ENCODE measurements around the gene MON2. TPM values are rescaled to one million over a fixed set of nuclear protein-coding genes. Genes with fewer than 3 reads are reported as not detected.

The MON2 gene
- total and polyA plus RNA-seq, 10 of the 15 experiments (the other 5 are each of a cell fraction or from before 2014, with no cell fraction given): 5.4 to 34.3 (median 23.4) TPM

DNA sequence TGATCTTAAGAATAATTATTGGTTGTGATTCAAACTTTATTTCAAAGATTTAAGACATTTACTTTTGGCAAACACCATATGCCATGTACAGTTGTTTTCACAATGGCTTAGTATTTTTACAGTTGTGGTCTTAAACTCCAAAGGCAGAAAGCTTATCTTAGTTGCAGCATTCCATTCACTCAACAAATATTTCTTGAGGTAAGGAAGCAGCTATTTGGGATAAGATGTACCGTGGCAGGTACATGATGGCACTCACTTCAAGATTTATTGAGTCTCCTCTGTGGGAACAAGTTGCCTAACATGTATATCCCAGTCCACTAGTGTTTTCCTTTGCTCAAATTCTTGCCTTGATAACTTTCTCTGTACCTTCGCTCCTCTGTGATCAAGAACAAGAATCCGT is 8.0 kb upstream of the MON2 start (continued):
- TF ChIP-seq, protein P1, sequence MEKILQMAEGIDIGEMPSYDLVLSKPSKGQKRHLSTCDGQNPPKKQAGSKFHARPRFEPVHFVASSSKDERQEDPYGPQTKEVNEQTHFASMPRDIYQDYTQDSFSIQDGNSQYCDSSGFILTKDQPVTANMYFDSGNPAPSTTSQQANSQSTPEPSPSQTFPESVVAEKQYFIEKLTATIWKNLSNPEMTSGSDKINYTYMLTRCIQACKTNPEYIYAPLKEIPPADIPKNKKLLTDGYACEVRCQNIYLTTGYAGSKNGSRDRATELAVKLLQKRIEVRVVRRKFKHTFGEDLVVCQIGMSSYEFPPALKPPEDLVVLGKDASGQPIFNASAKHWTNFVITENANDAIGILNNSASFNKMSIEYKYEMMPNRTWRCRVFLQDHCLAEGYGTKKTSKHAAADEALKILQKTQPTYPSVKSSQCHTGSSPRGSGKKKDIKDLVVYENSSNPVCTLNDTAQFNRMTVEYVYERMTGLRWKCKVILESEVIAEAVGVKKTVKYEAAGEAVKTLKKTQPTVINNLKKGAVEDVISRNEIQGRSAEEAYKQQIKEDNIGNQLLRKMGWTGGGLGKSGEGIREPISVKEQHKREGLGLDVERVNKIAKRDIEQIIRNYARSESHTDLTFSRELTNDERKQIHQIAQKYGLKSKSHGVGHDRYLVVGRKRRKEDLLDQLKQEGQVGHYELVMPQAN (conservative IDR thresholded peaks at IDR 0.05): no peak
- no peak for TF ChIP-seq HCFC1 (IDR thresholded peaks at IDR 0.05; ENCODE audit: low read length)

DNA sequence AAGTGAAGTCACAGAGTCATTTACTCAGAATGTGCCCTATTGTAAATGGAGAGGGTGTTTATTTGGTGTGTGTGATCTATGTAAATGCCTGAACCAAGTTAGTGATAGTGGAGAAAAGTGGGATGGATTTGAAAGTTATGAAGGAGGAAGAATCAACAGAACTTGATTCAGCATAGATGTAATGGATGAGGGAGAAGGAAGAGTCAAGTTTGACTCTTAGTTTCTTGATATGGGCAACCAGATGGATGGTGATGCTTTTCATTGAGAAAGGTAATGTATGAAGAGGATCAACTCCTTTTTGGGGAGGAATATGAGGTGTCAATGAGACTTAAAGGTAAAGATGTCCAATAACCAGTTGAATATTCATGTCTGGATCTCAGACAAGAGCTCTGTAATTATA is 6.7 kb upstream of the MON2 start:
- intact Hi-C loops (cut with micrococcal nuclease; ENCODE audit: unreplicated experiment): no loop called here
- FAIRE-seq (no peak), DNase-seq (ENCODE audit: low read depth, low spot score) (no peak), ATAC-seq (no peak)
- SMC1A ChIA-PET (ENCODE audit: uncharacterized antibody, unreplicated experiment): interaction anchor here (0.6 kb wide), 1 partner anchor 354 kb away, joined by 4 read pairs; no protein-coding TSS in a partner anchor
- no peaks in the 10 kb centered on the region for H3K79me2 ChIP-seq (ENCODE audit: control insufficient read depth, insufficient read depth, low read length)
- H4K20me1 ChIP-seq (ENCODE audit: control insufficient read depth, insufficient read depth): no peaks in the 10 kb centered on the region
- no TSS peak for BruUV-seq (replicated peaks)
- no peak overlapping the region for H3K27ac ChIP-seq (ENCODE audit: control insufficient read depth, insufficient read depth)
- TF ChIP-seq FOXK2 (IDR thresholded peaks at IDR 0.05) (no peak), KAT2A (conservative IDR thresholded peaks at IDR 0.05; ENCODE audit: control insufficient read depth, low read depth, low read length) (no peak), IRF4 (IDR thresholded peaks at IDR 0.05; ENCODE audit: low read depth, low read length) (no peak), TCF3 (IDR thresholded peaks at IDR 0.05; ENCODE audit: borderline replicate concordance, insufficient read depth, low read depth, low read length) (no peak), PML (IDR thresholded peaks at IDR 0.05; ENCODE audit: low read length) (no peak), ZNF592 (IDR thresholded peaks at IDR 0.05) (no peak), MYB (IDR thresholded peaks at IDR 0.05; ENCODE audit: borderline replicate concordance, low read depth, low read length) (no peak), STAT3 (IDR thresholded peaks at IDR 0.05; ENCODE audit: low read depth, low read length) (no peak), HDAC6 (IDR thresholded peaks at IDR 0.05; ENCODE audit: unreplicated experiment) (no peak)
- TF ChIP-seq, protein P2, sequence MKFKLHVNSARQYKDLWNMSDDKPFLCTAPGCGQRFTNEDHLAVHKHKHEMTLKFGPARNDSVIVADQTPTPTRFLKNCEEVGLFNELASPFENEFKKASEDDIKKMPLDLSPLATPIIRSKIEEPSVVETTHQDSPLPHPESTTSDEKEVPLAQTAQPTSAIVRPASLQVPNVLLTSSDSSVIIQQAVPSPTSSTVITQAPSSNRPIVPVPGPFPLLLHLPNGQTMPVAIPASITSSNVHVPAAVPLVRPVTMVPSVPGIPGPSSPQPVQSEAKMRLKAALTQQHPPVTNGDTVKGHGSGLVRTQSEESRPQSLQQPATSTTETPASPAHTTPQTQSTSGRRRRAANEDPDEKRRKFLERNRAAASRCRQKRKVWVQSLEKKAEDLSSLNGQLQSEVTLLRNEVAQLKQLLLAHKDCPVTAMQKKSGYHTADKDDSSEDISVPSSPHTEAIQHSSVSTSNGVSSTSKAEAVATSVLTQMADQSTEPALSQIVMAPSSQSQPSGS (IDR thresholded peaks at IDR 0.05; ENCODE audit: low read length): no peak
- TF ChIP-seq, protein P3, sequence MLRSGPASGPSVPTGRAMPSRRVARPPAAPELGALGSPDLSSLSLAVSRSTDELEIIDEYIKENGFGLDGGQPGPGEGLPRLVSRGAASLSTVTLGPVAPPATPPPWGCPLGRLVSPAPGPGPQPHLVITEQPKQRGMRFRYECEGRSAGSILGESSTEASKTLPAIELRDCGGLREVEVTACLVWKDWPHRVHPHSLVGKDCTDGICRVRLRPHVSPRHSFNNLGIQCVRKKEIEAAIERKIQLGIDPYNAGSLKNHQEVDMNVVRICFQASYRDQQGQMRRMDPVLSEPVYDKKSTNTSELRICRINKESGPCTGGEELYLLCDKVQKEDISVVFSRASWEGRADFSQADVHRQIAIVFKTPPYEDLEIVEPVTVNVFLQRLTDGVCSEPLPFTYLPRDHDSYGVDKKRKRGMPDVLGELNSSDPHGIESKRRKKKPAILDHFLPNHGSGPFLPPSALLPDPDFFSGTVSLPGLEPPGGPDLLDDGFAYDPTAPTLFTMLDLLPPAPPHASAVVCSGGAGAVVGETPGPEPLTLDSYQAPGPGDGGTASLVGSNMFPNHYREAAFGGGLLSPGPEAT (IDR thresholded peaks at IDR 0.05; ENCODE audit: low read depth): no peak
- H3K27me3 ChIP-seq (replicated peaks in 1 of 2; ENCODE audit: control insufficient read depth in 2 of 2, insufficient read depth in 2 of 2, low read length in 1 of 2): no peaks in the 10 kb centered on the region
- no peaks in the 10 kb centered on the region; the same call in 2 of the 3 replicates for H3K9me3 ChIP-seq (replicated peaks; ENCODE audit: control insufficient read depth, insufficient read depth, low read length)
- no peak overlapping the region for H3K9ac ChIP-seq (ENCODE audit: control insufficient read depth, insufficient read depth, low read length)
- H2AFZ ChIP-seq (ENCODE audit: control insufficient read depth, low read depth, low read length): no peak overlapping the region
- no peak overlapping the region for H3K4me3 ChIP-seq
- H3K4me2 ChIP-seq (ENCODE audit: control insufficient read depth, insufficient read depth): no peak overlapping the region
- in situ Hi-C loops (cut with MboI): no loop called here
- no peaks in the 10 kb centered on the region for H3K4me1 ChIP-seq (ENCODE audit: control insufficient read depth, insufficient read depth, low read length)
- POLR2A ChIA-PET: no interaction called here
- H3K36me3 ChIP-seq (ENCODE audit: control insufficient read depth in 2 of 2, insufficient read depth in 2 of 2, low read length in 1 of 2): no peaks in the 10 kb centered on the region
- CTCF ChIA-PET: interaction anchor here (2.4 kb wide), 1 partner anchor 22 kb away, joined by 5 read pairs; no protein-coding TSS in a partner anchor
- RAD21 ChIA-PET (ENCODE audit: unreplicated experiment): no interaction called here
